ENCODE measurements around the gene SLC25A41. TPM values are rescaled to one million over a fixed set of nuclear protein-coding genes. Genes with fewer than 3 reads are reported as not detected.
"Not testable (repeated sequence)": the region's sequence is repeated elsewhere in the genome, so short reads cannot be mapped to it uniquely, and the experiment has no call there.

SLC25A41 gene
- polyA plus RNA-seq, 5 donors = 0.26 to 1.3 (median 0.57) TPM

DNA sequence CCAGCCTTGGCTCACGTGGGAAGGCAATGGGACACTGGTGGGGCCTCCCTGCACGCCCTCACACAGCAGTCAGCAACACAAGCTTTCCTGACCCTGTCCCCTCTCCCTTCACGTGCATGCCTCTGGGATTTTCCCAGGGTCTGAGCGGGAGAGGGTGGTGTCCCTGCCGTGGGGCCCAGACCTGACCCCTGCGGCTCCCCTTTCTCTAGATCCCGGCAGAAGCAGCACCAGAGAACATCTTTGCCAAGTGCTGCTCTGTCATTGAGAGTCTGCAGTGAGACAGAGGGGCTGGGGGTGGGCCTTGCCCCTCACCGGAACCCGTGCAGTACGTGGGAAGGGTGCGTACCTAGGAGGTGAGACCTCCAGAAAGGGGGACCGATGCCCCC lies 21.5 kb downstream of the SLC25A41 start:
- no peak for DNase-seq

DNA sequence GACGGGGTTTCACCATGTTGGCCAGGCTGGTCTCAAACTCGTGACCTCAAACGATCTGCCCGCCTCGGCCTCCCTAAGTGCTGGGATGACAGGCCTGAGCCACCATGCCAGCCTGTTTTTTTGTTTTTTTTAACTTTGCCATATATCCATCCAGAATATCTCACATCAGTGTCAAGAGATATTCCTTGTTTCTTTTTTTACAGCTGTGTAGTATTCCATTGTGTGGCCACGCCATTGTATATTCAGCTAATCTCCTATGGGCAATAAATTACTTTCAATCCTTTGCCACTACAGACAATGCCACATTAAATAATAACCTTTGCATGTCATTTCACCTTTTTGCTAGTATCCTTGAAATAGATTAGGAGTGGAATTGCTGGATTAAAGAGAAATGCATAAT lies 24.2 kb downstream of the SLC25A41 start:
- DNase-seq = no peak

DNA sequence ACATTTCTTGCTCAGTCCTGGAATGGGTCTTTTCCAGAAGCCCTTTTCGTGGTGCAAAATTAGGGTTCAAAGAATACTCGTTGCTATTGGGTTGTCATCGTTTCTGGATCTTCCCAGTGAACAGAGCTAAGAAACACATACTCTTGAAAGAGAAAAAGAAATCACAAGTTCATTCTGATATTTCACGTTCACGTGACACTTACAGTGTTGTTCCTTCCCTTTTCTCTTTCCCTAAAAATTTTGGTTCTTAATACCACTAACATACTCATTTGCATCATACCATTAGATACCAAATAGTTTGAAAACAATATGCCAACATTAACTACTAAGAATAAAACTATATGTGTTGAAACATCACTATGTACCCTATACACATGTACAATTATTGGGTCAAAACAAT lies 27.2 kb downstream of the SLC25A41 start:
- no peak for DNase-seq

DNA sequence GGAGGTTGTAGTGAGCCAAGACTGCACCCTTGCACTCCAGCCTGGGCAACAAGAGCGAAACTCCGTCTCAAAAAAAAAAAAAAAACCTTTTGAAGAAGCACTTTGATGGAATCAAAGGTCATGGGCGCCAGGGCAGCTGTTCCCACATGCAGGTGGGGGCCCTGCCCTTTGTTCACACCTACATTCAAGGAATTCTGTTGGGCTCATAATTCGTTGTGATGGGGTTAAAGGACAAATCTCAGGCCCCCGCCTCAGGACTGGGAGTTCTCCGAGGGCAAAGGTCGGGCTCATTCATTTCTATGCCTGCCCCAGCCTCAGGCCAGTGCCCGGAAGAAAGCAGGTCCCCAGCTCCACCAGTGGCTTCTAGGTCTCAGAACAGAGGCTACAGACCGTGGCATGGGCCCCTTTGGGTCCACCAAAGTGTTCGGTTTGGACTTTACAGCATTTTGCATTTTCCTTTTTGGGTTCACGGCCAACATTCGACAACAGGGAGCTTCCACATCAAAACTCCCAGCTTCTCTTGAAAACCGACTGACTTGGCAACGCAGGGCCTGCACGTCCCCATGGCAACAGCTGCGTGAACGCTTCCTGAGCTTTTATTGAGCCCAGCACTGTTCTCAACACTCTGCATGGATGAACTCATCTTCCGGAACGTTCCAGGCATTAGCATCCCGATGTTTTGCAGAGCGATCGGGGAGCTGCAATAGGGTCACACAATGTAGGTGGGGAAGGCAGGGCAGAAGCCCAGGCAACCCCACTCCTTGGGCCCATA lies 30.5 kb downstream of the SLC25A41 start:
- peak in 1 of 2 donors; percentile 77 for DNase-seq

- DNase-seq = no peak
These were observed 31.5 kb downstream of the SLC25A41 start for GRCh38 chr19:6402058-6402457.

GRCh38 chr19:6400062-6400944 lies 33.3 kb downstream of the SLC25A41 start:
- not testable (repeated sequence) for DNase-seq

DNA sequence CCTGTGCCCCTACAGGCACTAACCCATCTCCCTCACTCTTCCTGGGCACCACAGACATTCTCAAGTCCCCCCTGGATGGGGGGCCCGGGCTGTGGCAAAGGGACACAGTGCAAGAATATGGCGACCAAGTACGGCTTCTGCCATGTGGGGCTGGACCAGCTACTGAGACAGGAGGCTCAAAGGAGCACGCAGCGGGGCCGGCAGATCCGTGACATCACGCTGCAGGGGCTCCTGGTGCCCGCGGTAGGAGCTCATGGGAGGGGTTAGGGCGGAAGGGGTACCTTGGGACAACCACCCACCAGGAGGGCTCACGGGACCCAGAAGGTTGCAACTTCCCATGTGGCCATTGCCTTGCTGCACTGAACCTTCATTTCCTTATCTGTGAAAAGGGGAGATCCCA lies 37.3 kb downstream of the SLC25A41 start:
- no peak for DNase-seq

- no peak for DNase-seq
These were observed 38.7 kb downstream of the SLC25A41 start for GRCh38 chr19:6394831-6395230.

DNA sequence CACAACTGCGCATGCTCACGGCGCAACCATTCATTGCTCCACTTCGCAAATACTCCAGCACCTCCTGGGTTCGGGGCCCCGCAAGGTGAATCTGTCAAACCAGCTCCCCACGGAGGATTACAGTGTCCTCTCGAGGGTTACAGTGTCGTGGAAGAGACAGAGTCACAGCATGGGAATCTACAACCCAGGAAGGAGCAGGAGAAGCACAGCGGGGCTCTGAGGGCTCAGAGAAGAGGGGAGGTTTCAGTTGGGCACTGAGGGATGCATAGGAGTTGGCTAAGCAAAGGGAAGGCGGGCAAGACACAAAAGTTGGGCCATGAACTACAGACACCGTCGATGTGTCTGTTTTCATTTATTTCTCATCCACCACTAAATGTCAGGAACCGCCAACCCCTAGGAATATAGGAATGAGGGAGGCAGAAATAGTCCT lies 39.6 kb downstream of the SLC25A41 start:
- no peak for DNase-seq

GRCh38 chr19:6393074-6393982 lies 40.2 kb downstream of the SLC25A41 start, which contains the start of gene GTF2F1:
Gene GTF2F1, minus strand, starts transcription at chr19:6393164. Its CDS starts 169 bp downstream, at chr19:6392995.
- peak; percentile 99 for DNase-seq

DNA sequence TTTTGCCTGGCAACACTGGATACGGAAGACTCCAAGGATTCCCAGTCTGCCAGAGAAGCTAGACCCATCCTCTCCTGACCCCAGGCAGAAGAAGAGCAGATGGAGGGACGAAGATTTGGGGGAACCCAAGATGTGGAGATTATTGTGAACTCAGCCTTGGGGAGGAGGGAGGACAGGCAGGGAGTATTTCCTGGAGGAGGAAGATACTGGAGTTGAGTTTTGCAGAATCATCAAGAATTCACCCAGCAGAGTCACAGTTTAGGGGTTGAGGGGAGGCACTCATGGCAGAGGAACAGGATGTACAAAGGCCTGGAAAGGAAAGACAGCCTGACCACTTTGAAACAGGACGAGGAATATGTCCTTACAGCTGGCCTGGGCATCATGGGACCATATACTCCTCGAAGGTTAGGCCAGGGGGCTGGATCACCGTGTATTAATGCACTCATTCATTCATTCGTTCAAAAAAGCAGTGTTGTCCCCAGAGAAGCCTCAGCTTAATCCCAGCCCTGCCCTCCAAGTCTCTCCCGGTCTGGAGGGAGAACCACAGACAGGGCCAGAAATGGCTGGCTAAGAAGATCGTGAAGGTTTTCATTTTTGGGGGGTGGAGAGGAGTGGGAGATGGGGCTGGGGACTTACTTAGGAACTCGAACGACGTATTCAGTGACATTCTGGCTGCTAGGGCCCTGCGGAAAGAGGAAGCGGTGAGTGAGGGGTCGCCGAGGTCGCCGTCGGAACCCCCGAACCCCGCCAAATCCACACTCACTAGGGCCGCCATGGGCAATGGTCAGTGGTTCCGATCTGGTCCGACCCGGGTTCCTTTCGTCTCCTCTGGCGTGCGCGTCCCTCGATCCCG lies 41.1 kb downstream of the SLC25A41 start:
- no peak for DNase-seq

DNA sequence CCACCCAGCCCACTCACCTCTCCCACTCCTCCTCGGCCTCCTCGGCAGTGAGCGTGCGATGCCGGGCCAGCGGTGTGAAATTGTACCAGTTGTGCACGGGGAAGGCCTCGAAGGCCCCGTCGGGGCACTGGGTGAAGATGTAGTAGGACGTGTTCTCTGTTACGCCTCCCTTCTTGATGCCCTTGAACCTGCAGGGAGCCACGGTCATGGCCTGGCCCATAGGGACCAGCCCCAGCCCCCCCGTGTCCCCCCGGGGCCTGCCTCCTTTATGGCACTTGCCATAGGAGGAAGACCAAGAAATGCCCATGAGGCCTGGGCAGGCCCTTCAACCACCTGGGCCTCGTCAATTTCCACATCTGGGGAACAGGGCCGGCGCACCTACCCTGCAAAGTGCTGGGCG lies 46.2 kb downstream of the SLC25A41 start:
- DNase-seq = no peak

DNA sequence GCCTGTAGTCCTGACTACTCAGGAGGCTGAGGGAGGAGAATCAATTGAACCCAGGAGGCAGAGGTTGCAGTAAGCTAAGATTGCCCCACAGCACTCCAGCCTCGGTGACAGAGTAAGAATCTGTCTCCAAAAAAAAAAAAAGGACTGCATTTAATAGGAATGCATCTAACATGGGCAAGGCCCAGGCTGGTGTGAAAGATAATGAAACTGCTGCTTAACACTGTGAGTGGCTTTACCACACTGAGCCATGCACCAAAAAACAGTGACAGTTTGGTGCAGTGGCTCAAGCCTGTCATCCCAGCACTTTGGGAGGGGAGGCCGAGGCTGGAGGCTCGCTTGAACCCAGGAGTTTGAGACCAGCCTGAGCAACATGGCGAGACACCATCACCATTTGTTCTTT lies 49.2 kb downstream of the SLC25A41 start:
- no peak for DNase-seq

DNA sequence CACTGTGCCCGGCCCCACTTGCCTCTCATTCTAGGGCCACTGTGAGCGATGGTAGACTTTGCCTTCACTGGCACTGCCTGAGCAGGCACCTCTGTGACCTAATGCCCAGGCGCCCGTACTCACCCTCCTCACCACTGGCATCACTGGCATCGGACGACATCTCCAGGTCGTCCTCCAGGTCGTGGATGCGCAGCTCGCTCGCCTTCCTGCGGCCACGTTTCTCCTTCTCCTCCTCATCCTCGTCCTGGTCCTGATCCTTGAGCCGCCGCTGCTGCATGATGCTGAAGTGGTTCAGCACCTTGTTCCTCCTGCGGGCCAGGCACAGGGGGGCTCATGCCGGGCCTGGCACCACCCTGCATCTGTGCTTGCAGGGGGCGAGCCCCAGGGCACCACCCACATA lies 50.4 kb downstream of the SLC25A41 start:
- no peak for DNase-seq

DNA sequence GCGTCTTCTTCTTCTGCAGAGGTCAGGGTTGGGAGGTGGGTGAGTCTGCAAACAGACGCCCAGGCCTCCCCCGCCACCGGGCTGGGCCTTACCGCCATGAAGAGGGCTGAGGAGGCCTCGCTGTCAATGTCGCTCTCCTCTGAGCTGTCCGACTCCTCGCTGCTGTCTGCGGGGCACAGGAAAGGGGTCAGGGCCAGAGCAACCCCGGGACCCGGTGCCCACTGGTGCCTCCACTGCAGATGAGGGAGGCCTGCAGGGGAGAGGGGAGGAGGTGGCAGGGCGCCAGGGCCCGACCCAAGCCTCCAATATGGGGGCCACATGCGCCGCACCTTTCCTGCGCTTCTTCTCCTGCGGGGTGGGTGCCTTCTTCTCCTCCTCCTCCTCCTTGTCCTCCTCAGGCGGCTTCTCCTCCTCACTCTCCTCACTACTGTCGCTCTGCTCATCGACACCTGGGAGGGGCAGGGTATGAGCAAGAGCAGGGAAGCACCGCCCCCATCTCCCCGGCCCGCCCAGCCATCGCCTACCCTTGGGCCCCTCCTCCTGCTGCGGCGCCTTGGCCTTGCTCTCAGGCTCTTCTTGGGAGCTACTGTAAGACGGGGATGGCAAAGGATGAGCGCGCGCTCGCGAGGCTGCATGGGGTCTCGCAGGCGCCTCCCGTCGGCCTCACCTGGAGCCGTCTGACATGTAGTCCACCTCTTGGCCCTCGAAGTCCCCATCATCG lies 52.4 kb downstream of the SLC25A41 start:
- no peak for DNase-seq

- DNase-seq = no peak
These were observed 53.8 kb downstream of the SLC25A41 start for GRCh38 chr19:6379744-6380143.

DNA sequence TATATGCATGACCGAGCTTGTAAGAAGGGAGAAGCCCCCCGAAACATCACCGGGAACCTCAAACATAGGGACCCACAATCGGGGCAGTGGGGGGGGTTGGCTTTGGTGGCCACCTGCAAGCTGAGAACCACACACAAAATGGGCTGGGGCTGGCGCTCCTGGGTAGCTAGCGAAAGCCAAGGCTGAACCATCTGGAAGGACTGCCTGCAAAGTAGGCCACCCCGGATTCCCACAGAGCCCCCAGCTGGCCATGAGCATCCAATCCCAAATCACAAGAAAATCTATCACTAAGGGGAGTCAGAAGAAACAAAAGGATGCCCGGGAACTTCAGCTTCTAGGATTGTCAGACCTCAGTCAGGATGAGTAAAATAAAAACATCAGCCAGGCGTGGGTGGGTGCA lies 55.1 kb downstream of the SLC25A41 start:
- DNase-seq = no peak

DNA sequence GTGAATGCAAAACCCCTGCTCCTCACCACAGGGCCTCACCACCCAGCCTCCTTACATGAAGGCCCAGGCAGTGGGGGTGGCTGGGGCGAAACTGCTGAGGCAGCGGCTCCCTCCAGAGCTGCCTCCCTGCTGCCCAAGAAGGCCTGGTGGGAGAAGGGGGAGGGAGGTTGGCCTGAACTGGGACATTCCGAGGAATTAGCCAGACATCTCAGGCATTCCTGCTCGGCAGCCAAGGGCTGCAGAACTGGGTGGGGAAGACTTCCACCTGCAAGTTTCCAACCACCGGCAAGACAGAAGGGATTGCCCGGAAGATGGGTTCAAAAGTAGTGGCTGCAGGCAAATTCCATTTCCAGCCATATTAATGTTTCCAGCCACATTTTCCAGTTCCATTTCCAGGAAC lies 55.5 kb downstream of the SLC25A41 start:
- no peak for DNase-seq

GRCh38 chr19:6376512-6377190 lies 56.9 kb downstream of the SLC25A41 start:
- DNase-seq = no peak
